AG04450 (cell line): ENCODE data around the gene FMN2. TPM values are rescaled to one million over a fixed set of nuclear protein-coding genes. Genes with fewer than 3 reads are reported as not detected.

ENCODE experiments used
- CTCF ChIA-PET: fragments of 300-600, 350-600 bp; formaldehyde crosslinking; extraction: SDS; loops from one replicate; lab custom pipeline; 2022; ENCODE audit warnings: antibody characterized with exemption, inconsistent platforms; lab: Charles Lee
- POLR2A ChIA-PET: fragments of 350-600 bp; formaldehyde crosslinking; extraction: SDS; loops from one replicate; lab custom pipeline; 2021; ENCODE audit warnings: antibody characterized with exemption, inconsistent platforms; lab: Yijun Ruan, JAX
- DNase-seq: peaks from one replicate; pipeline ENCODE4 v3.0.0-alpha.2; 2011; ENCODE audit warnings: low read depth, low spot score
- H3K27ac ChIP-seq: one replicate; pipeline ENCODE4 v1.5.1; 2012; ENCODE audit warnings: low read depth, low read length, control low read depth
- H3K27me3 ChIP-seq: one replicate; pipeline ENCODE4 v1.6.0; 2012; ENCODE audit warnings: low read length; ENCODE audit not compliant: control insufficient read depth, insufficient read depth
- H3K4me3 ChIP-seq: 2 replicates; pipeline ENCODE4 v1.5.1; 2011; ENCODE audit warnings: mild to moderate bottlenecking, low read depth, low read length, control low read depth
- H3K9me3 ChIP-seq: 2 replicates; pipeline ENCODE4 v1.5.1; 2012; ENCODE audit warnings: low read length; ENCODE audit not compliant: control insufficient read depth, insufficient read depth
- polyA plus RNA-seq: library from polyadenylated mRNA; depleted of rRNA; stranded (reverse); fragments of >200 nt; gene quantifications from 2 replicates; pipeline ENCODE4 v1.2.3, GENCODE V29; 2011
- TF ChIP-seq, protein P1 (sequence below): IDR thresholded peaks from 2 replicates; pipeline ENCODE4 v1.5.1; 2011; ENCODE audit warnings: low read depth, low read length, control low read depth, inconsistent platforms

Gene FMN2
- polyA plus RNA-seq, 1 experiment, result 6.9 TPM

DNA sequence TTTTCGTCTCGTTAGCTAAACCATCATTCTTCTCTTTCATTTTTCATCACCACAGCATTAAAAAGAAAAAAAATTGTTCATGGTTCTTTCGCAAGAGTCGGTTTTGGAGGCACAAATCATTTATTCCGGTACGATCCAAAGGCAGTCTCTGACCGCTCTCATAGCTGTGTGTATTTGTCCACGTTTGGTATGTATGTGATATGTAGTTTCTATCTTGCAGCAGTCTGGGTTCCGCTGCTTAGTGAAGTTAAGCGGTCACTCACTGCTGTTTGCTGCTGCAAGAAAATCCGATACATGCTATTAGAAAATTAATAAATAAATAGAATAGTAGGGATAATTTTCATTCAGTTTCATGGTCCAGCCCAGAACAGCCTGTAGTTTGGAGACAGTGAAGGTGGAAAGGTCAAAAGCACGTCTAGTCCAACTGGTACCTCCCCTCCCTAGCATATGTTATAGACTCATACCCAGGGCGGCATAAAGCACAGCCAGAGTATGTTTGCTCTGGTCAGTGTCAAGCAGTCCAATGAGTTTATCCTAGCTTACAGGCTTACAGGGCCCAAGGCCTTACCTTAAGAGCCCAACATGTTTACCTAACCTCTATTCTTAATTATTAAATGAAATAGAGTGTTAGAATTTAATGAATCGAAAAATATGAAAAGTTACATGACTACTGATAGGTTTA lies 2.5 kb downstream of the FMN2 start:
- DNase-seq, result no peak
- H3K4me3 ChIP-seq, result peak overlapping the region; percentile 76
- no peak overlapping the region for H3K27ac ChIP-seq
- ChIA-PET CTCF (interaction anchor here (0.8 to 3.8 kb wide), 3 partner anchors 9 to 64 kb away, joined by 3 to 23 read pairs (median 3); no protein-coding TSS in a partner anchor), POLR2A (interaction anchor here (0.7 kb wide), 1 partner anchor 10 kb away, joined by 4 read pairs; no protein-coding TSS in a partner anchor)
- TF ChIP-seq, protein P1, sequence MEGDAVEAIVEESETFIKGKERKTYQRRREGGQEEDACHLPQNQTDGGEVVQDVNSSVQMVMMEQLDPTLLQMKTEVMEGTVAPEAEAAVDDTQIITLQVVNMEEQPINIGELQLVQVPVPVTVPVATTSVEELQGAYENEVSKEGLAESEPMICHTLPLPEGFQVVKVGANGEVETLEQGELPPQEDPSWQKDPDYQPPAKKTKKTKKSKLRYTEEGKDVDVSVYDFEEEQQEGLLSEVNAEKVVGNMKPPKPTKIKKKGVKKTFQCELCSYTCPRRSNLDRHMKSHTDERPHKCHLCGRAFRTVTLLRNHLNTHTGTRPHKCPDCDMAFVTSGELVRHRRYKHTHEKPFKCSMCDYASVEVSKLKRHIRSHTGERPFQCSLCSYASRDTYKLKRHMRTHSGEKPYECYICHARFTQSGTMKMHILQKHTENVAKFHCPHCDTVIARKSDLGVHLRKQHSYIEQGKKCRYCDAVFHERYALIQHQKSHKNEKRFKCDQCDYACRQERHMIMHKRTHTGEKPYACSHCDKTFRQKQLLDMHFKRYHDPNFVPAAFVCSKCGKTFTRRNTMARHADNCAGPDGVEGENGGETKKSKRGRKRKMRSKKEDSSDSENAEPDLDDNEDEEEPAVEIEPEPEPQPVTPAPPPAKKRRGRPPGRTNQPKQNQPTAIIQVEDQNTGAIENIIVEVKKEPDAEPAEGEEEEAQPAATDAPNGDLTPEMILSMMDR, result no peak
- H3K27me3 ChIP-seq, result no peaks in the 10 kb centered on the region
- no peaks in the 10 kb centered on the region for H3K9me3 ChIP-seq

DNA sequence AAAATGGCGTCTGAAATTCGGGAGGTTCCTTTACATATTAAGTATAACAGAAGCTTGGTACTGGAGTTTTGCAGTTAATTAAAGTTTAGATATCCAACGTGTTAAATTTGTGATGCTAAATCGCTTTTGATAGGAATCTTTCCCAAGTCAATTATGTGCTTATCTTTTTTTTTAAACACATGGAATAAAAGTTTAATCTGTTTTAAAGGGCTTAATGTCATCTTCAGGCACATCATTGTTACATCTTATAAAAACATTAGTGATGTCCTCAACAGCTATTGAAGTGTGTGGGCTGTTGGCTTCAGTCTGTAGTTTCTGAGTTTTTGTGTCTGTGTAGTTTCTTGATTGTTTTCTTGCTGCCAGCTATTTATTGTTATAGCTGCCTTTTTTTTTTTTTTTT lies 5.3 kb downstream of the FMN2 start:
- no peak overlapping the region for H3K27ac ChIP-seq
- TF ChIP-seq, protein P1, result no peak
- H3K4me3 ChIP-seq, result no peak overlapping the region
- ChIA-PET CTCF (interaction anchor here (0.9 to 2.9 kb wide), 3 partner anchors 18 to 66 kb away, joined by 3 to 14 read pairs (median 3); no protein-coding TSS in a partner anchor), POLR2A (no interaction called here)
- H3K27me3 ChIP-seq, result no peaks in the 10 kb centered on the region
- no peak for DNase-seq
- no peaks in the 10 kb centered on the region for H3K9me3 ChIP-seq

DNA sequence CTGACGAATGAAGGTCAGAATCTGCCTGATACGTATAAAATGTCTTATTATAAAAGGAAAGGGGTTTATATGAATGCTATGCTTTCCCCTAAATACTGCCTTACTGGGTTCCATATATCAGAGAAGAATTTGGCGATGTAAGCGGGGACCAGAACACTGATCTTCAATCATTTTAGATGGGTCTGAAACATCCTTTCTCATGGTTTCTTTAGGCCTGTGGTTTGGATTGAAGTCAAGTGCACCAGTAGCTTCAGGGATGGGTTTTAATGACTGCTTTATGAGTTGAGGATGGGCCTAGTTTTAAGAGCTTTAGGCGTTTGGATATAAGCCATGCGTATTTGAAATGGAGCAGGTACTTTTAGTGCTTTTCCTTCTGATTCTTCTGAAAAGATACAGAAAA lies 6.9 kb downstream of the FMN2 start:
- no peak for DNase-seq
- no peaks in the 10 kb centered on the region for H3K9me3 ChIP-seq
- CTCF ChIA-PET, result no interaction called here
- no peak overlapping the region for H3K4me3 ChIP-seq
- POLR2A ChIA-PET, result no interaction called here
- no peaks in the 10 kb centered on the region for H3K27me3 ChIP-seq
- no peak overlapping the region for H3K27ac ChIP-seq
- TF ChIP-seq, protein P1, result no peak

DNA sequence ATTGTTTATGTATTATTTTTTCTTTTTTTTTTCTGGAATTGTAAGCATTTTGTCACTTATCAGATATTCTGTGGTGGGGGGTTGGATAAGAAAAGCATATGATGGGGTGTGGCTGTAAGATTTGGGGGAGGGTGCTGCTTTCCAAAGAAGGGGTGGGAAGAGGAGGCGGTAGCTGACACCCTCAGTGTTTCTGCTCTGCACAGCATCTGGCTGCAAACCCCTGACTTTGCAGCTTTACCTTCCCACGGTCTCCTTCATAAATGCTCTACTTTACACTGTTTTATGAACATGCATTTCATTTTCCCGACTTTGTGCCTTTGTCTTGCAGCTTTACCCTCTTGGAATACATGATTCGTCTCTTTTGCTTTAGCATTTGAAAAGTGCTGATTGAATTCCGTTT lies 7.6 kb downstream of the FMN2 start:
- CTCF ChIA-PET, result no interaction called here
- H3K27ac ChIP-seq, result no peak overlapping the region
- no peak for DNase-seq
- no peak overlapping the region for H3K4me3 ChIP-seq
- H3K9me3 ChIP-seq, result no peaks in the 10 kb centered on the region
- POLR2A ChIA-PET, result no interaction called here
- TF ChIP-seq, protein P1, result no peak
- no peaks in the 10 kb centered on the region for H3K27me3 ChIP-seq

DNA sequence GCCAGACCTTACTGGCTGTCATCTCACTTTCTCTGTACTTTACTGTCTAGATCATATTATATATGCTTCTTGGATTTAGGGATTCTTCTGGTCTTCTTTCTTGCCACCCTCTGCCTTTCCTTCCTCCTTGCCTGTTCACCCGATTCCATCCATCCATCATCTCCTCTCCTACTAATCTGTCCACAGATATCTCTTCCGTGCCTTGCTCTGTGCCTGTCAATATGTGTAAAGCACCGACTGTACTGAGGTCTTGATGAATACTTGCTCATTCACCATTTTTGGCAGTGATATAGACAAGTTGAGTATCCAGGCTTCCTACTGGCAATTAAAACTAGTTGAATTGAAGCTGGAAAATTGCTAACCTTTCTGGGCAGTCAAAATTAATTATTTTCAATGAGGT lies 8.1 kb downstream of the FMN2 start:
- POLR2A ChIA-PET, result no interaction called here
- H3K4me3 ChIP-seq, result no peak overlapping the region
- no peaks in the 10 kb centered on the region for H3K27me3 ChIP-seq
- CTCF ChIA-PET, result interaction anchor here (3.0 kb wide), 1 partner anchor 8 kb away, joined by 7 read pairs; the partner anchor contains the start of gene FMN2
- TF ChIP-seq, protein P1, result no peak
- H3K27ac ChIP-seq, result no peak overlapping the region
- no peaks in the 10 kb centered on the region for H3K9me3 ChIP-seq
- no peak for DNase-seq
